SU-DHL-6 (cell line): ENCODE data around the gene COL23A1.

Experiments used
- H2AFZ ChIP-seq: fragments of 200-600 bp; sonication (generic); 2 replicates; pipeline ENCODE4 v1.6.1; 2014; ENCODE audit warnings: low read depth, mild to moderate bottlenecking, moderate library complexity, mixed read lengths, antibody characterized with exemption, low read length; ENCODE audit not compliant: severe bottlenecking
- H3F3A ChIP-seq: fragments of 200-600 bp; shearing (Covaris generic); 2 replicates; pipeline ENCODE4 v1.6.0; 2016; ENCODE audit warnings: antibody characterized with exemption, mild to moderate bottlenecking; ENCODE audit not compliant: insufficient read depth
- H3K27ac ChIP-seq: fragments of 200-600 bp; sonication (generic); 2 replicates; pipeline ENCODE4 v1.5.1; 2016; ENCODE audit warnings: low read depth, mild to moderate bottlenecking, low read length, moderate library complexity, mixed read lengths
- H3K27me3 ChIP-seq: fragments of 200-600 bp; sonication (generic), shearing (Covaris generic); 2 replicates; pipeline ENCODE4 v1.6.0; 2014; ENCODE audit warnings: mild to moderate bottlenecking, low read length
- H3K36me3 ChIP-seq: fragments of 200-600 bp; sonication (generic); 2 replicates; pipeline ENCODE4 v1.6.1; 2014; ENCODE audit warnings: mild to moderate bottlenecking, low read length, mixed read lengths
- H3K4me2 ChIP-seq: fragments of 300-600, 200-600 bp; shearing (Covaris generic), sonication (generic); 2 replicates; pipeline ENCODE4 v1.6.0; 2014; ENCODE audit warnings: low read length, low read depth, mild to moderate bottlenecking; ENCODE audit not compliant: poor library complexity, severe bottlenecking
- H3K4me3 ChIP-seq: fragments of 200-600 bp; sonication (generic); 2 replicates; pipeline ENCODE4 v1.5.1; 2014; ENCODE audit warnings: antibody characterized with exemption, low read length, mild to moderate bottlenecking, mixed read lengths; ENCODE audit not compliant: insufficient read depth, poor library complexity, severe bottlenecking
- H3K79me2 ChIP-seq: fragments of 200-600 bp; sonication (generic); 2 replicates; pipeline ENCODE4 v1.6.1; 2014; ENCODE audit warnings: mild to moderate bottlenecking, low read length, moderate library complexity; ENCODE audit not compliant: insufficient read depth
- H3K9ac ChIP-seq: fragments of 200-600 bp; sonication (generic); 2 replicates; pipeline ENCODE4 v1.7.0; 2014; ENCODE audit warnings: mild to moderate bottlenecking, low read length
- H3K9me2 ChIP-seq: fragments of 200-600 bp; sonication (generic); replicated peaks from 2 replicates; pipeline ENCODE4 v1.6.1; 2014; ENCODE audit warnings: low read length; ENCODE audit not compliant: insufficient read depth
- H3K9me3 ChIP-seq: fragments of 200-600 bp; sonication (generic); 2 replicates; pipeline ENCODE4 v1.6.1; 2014; ENCODE audit warnings: low read length, mixed read lengths; ENCODE audit not compliant: insufficient read depth
- H4K20me1 ChIP-seq: fragments of 200-600 bp; sonication (generic); 2 replicates; pipeline ENCODE4 v1.6.1; 2014; ENCODE audit warnings: low read depth, mild to moderate bottlenecking, antibody characterized with exemption, low read length, moderate library complexity, mixed read lengths
- EZH2phosphoT487 ChIP-seq: fragments of 200-600 bp; sonication (generic), shearing (Covaris generic); conservative IDR thresholded peaks from 2 replicates; pipeline ENCODE4 v1.6.1; 2018; ENCODE audit warnings: mild to moderate bottlenecking, antibody characterized with exemption, low read length, moderate library complexity, mixed read lengths
- TF ChIP-seq, protein P1 (sequence below): fragments of 200-600 bp; sonication (generic); IDR thresholded peaks from one replicate; pipeline ENCODE4 v1.5.1; 2017; ENCODE audit warnings: antibody characterized with exemption, mild to moderate bottlenecking, low read length, moderate library complexity; ENCODE audit not compliant: insufficient read depth, poor library complexity, severe bottlenecking

The COL23A1 gene

DNA sequence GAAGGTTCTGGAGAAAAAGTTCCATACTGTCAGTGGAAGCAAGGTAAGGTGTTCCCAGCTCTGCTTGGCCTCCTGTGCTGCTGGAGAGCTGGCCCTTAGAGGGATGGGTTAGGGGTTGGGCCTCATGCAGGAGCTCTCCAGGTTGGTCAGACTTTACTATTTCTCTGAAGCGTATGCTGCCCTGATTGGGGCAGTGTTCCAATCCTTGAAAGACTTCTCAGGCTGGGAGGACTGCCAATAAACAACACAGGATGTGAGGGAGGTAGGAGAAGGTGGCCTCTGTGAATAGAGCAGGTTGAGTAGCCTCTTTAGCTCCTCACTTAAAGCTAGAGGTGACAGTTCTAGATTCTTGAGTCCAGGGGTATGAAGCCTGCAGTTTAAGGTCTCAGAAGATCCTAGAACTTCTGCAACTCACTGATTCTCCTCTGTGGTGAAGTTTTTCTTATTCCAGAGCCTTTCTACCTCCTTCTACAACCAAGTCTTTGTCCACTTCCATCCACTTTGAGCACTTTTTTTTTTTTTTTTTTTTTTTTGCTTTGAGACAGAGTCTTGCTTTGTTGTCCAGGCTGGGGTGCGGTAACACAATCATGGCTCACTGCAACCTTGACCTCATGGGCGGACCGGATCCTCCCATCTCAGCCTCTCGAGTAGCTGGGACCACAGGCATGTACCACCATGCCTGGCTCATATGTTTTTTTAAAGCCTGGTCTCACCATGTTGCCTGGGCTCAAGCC lies 382.8 kb downstream of the COL23A1 start:
- H3K9me2 ChIP-seq, result no peaks in the 10 kb centered on the region
- no peaks in the 10 kb centered on the region for H3K9me3 ChIP-seq
- no peaks in the 10 kb centered on the region for H3K27me3 ChIP-seq
- TF ChIP-seq, protein P1, sequence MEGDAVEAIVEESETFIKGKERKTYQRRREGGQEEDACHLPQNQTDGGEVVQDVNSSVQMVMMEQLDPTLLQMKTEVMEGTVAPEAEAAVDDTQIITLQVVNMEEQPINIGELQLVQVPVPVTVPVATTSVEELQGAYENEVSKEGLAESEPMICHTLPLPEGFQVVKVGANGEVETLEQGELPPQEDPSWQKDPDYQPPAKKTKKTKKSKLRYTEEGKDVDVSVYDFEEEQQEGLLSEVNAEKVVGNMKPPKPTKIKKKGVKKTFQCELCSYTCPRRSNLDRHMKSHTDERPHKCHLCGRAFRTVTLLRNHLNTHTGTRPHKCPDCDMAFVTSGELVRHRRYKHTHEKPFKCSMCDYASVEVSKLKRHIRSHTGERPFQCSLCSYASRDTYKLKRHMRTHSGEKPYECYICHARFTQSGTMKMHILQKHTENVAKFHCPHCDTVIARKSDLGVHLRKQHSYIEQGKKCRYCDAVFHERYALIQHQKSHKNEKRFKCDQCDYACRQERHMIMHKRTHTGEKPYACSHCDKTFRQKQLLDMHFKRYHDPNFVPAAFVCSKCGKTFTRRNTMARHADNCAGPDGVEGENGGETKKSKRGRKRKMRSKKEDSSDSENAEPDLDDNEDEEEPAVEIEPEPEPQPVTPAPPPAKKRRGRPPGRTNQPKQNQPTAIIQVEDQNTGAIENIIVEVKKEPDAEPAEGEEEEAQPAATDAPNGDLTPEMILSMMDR, result no peak
- no peak overlapping the region for H3K27ac ChIP-seq
- H3K36me3 ChIP-seq, result peaks cover 50% of the 10 kb centered on the region
- peaks cover 70% of the 10 kb centered on the region for H3F3A ChIP-seq
- H3K4me2 ChIP-seq, result peak overlapping the region; percentile 97
- H3K79me2 ChIP-seq, result peaks cover 48% of the 10 kb centered on the region
- no peak overlapping the region for H3K9ac ChIP-seq
- no peak overlapping the region for H2AFZ ChIP-seq
- peaks cover 40% of the 10 kb centered on the region for H4K20me1 ChIP-seq
- no peak overlapping the region for H3K4me3 ChIP-seq

DNA sequence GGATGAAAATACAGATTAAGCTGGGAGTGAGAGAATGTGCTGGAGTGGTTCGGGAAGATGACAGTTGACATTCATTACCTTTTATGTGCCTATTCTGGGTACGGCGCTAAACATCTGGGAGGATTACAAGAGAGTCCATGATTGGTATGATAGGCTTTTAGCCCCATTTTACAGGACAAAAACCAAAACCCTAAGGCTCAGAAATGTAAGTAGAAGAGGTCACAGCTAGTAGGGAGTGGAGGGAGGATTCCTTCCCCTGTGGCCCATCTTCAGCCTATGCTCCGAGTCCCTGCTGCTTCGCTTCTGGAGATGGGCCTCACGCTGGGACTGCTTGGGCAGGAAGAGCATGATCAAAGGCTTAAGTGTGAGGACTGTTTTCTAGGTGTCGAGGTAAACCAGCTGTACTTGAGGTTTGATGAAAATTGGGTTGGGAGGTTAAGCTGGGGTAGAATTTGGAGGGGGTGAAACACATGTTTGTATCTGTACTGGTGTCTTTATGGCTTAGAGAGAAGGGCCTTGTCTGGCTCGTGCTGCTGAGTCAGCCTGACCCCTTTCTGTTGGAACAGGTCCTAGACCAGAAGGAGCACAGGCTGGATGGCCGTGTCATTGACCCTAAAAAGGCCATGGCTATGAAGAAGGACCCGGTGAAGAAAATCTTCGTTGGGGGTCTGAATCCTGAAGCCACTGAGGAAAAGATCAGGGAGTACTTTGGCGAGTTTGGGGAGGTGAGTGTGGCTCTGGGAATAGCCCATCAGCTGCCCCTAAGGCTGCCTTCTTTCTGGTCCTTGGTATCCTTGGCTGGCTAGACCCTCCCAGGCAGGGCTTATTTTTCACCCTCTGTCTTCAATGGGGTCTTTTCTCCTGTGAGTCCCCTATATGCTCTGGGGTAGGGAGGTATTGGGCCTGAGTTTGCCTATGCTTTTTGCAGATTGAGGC lies 383.8 kb downstream of the COL23A1 start:
- Histone ChIP-seq H3K27ac (peak overlapping the region; percentile 91; the same call in 1 of the 2 replicates), H2AFZ (no peak overlapping the region), H3K9ac (peak overlapping the region; percentile 100), H3K4me2 (peak overlapping the region; percentile 97), H3K27me3 (no peaks in the 10 kb centered on the region), H3K9me3 (no peaks in the 10 kb centered on the region), H3K9me2 (no peaks in the 10 kb centered on the region), H4K20me1 (peaks cover 40% of the 10 kb centered on the region), H3F3A (peaks cover 61% of the 10 kb centered on the region), H3K4me3 (peak overlapping the region; percentile 96), H3K36me3 (peaks cover 46% of the 10 kb centered on the region), H3K79me2 (peaks cover 48% of the 10 kb centered on the region)
- no peak for TF ChIP-seq EZH2phosphoT487

DNA sequence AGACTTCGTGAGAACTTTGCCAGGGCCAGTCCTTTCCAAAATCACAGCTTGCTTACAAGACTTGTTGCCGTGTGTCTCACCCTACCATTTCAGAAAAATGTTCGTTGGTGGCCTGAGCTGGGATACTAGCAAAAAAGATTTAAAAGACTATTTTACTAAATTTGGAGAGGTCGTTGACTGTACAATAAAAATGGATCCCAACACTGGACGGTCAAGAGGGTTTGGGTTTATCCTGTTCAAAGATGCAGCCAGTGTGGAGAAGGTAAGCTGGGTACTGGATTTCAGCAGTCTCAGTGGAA lies 384.5 kb downstream of the COL23A1 start:
- Histone ChIP-seq H3K9me2 (no peaks in the 10 kb centered on the region), H3K36me3 (peaks cover 46% of the 10 kb centered on the region), H3K4me3 (peak overlapping the region; percentile 96), H3K9me3 (no peaks in the 10 kb centered on the region), H4K20me1 (peaks cover 40% of the 10 kb centered on the region), H3K27me3 (no peaks in the 10 kb centered on the region), H3K79me2 (peaks cover 48% of the 10 kb centered on the region), H3K4me2 (peak overlapping the region; percentile 97), H3K27ac (peak overlapping the region; percentile 91), H2AFZ (no peak overlapping the region), H3K9ac (peak overlapping the region; percentile 100), H3F3A (peaks cover 54% of the 10 kb centered on the region)
- TF ChIP-seq, protein P1, result no peak
- no peak for TF ChIP-seq EZH2phosphoT487
